Neutrophil (primary cell): ENCODE results near the gene CACNA1C.

Source experiments
- H3K27ac ChIP-seq: fragments of 200-600 bp; sonication (generic); 2 replicates; pipeline ENCODE4 v1.5.1; 2016; ENCODE audit warnings: mild to moderate bottlenecking, moderate library complexity
- H3K27me3 ChIP-seq: fragments of 200-600 bp; sonication (generic); 2 replicates; pipeline ENCODE4 v1.6.0; 2016; ENCODE audit warnings: mild to moderate bottlenecking
- H3K36me3 ChIP-seq: fragments of 200-600 bp; sonication (generic); 2 replicates; pipeline ENCODE4 v1.5.1; 2017
- H3K4me1 ChIP-seq, 2 experiments: fragments of 200-600 bp in 1 of 2; sonication (generic) in 1 of 2; 1 replicate in 1 of 2; 2 replicates in 1 of 2; pipeline versions ENCODE4 v1.5.1 to v1.6.1; 2013 to 2016; ENCODE audit warnings: low read depth in 1 of 2, low read length in 1 of 2, mild to moderate bottlenecking in 1 of 2, moderate library complexity in 1 of 2; ENCODE audit not compliant: control insufficient read depth in 1 of 2, insufficient read depth in 1 of 2
- H3K4me3 ChIP-seq, 2 experiments: fragments of 200-600 bp in 1 of 2; sonication (generic) in 1 of 2; 1 replicate in 1 of 2; 2 replicates in 1 of 2; pipeline ENCODE4 v1.5.1; 2013 to 2016; ENCODE audit warnings: low read depth in 1 of 2, low read length in 1 of 2, mild to moderate bottlenecking in 1 of 2, moderate library complexity in 1 of 2
- H3K9me3 ChIP-seq: fragments of 200-600 bp; sonication (generic); 2 replicates; pipeline ENCODE4 v1.5.1; 2016
- TF ChIP-seq, protein P1 (sequence below): fragments of 200-600 bp; sonication (generic); IDR thresholded peaks from 2 replicates; pipeline ENCODE4 v1.5.1; 2016; ENCODE audit warnings: antibody characterized with exemption

CACNA1C gene

DNA sequence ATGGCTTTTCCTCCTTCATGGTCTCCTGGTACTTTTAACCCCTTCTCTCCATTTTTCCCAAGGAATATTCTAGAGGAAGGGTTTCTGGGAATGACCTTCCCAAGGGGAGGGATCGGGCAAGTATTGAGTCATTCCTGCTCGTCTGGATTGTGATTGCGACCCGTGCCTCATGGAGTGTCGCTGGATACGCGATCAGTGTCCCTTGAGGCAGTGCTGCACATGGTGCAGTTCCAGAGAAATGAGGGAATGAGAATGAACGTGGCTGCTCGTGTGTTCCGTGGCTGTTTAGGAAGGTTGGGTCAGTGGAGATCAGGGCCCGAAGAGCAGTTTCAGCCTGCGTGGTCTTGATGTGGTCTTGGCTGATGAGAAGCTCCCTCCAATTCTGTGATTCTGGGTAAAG is 234.4 kb downstream of the CACNA1C start:
- H3K27me3 ChIP-seq, result no peaks in the 10 kb centered on the region
- H3K9me3 ChIP-seq, result no peaks in the 10 kb centered on the region
- no peak overlapping the region for H3K27ac ChIP-seq
- H3K36me3 ChIP-seq, result no peaks in the 10 kb centered on the region
- no peak overlapping the region for H3K4me3 ChIP-seq
- peaks cover 24 to 29% of the 10 kb centered on the region in 2 experiments for H3K4me1 ChIP-seq
- TF ChIP-seq, protein P1, sequence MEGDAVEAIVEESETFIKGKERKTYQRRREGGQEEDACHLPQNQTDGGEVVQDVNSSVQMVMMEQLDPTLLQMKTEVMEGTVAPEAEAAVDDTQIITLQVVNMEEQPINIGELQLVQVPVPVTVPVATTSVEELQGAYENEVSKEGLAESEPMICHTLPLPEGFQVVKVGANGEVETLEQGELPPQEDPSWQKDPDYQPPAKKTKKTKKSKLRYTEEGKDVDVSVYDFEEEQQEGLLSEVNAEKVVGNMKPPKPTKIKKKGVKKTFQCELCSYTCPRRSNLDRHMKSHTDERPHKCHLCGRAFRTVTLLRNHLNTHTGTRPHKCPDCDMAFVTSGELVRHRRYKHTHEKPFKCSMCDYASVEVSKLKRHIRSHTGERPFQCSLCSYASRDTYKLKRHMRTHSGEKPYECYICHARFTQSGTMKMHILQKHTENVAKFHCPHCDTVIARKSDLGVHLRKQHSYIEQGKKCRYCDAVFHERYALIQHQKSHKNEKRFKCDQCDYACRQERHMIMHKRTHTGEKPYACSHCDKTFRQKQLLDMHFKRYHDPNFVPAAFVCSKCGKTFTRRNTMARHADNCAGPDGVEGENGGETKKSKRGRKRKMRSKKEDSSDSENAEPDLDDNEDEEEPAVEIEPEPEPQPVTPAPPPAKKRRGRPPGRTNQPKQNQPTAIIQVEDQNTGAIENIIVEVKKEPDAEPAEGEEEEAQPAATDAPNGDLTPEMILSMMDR, result no peak

DNA sequence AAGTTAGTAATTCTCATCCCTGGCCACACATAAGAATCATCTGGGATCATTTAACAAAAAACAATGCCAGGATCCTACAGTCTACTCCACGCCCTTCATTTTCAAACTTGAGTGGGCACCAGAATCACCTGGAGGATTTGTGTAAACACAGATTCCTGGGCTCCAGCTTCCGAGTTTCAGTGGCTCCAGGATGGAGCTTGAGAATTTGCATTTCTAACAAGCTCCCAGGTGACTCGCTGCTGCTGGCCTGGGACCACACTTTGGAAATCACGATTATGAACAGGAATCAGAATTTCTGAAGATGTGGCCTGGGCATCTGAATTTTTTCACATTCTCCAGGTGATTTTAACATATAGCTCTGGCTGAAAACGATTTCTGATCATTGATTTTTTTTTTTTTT is 234.8 kb downstream of the CACNA1C start:
- peaks cover 24 to 29% of the 10 kb centered on the region in 2 experiments for H3K4me1 ChIP-seq
- no peaks in the 10 kb centered on the region for H3K9me3 ChIP-seq
- H3K36me3 ChIP-seq, result no peaks in the 10 kb centered on the region
- TF ChIP-seq, protein P1, result no peak
- no peak overlapping the region for H3K4me3 ChIP-seq
- H3K27ac ChIP-seq, result no peak overlapping the region
- no peaks in the 10 kb centered on the region for H3K27me3 ChIP-seq

GRCh38 chr12:2288001-2288400 is 235.2 kb downstream of the CACNA1C start:
- Histone ChIP-seq H3K36me3 (no peaks in the 10 kb centered on the region), H3K9me3 (no peaks in the 10 kb centered on the region), H3K27me3 (no peaks in the 10 kb centered on the region), H3K4me3 (no peak overlapping the region), H3K4me1 (peaks cover 24 to 27% of the 10 kb centered on the region in 2 experiments), H3K27ac (no peak overlapping the region)
- TF ChIP-seq, protein P1, result no peak

DNA sequence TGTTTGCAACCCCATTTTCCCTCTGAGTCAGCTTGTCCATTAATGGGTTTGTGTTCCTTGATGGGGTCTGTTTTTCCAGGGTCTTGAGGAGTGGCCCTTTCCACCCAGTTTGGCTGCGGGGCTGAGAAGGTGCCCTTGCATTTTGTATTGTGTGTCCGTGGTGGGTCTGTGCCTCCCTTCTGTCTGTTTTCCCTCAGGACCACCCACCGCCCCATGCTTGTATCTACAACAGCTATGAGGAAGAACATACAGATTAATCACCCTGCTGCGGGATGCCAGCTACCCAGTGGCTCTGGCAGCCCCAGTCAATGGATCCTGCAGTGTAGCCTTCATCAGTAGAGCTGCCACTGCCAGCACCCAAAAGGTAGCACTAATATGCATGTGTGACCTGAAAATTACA is 235.7 kb downstream of the CACNA1C start:
- Histone ChIP-seq H3K27ac (no peak overlapping the region), H3K4me3 (no peak overlapping the region), H3K27me3 (no peaks in the 10 kb centered on the region), H3K9me3 (no peaks in the 10 kb centered on the region), H3K36me3 (no peaks in the 10 kb centered on the region), H3K4me1 (peaks cover 23 to 24% of the 10 kb centered on the region in 2 experiments)
- TF ChIP-seq, protein P1, result no peak

GRCh38 chr12:2288875-2289274 is 236.1 kb downstream of the CACNA1C start:
- no peak overlapping the region for H3K4me3 ChIP-seq
- H3K4me1 ChIP-seq, result peaks cover 19 to 21% of the 10 kb centered on the region in 2 experiments

More at GRCh38 chr12:2288875-2289274, 236.1 kb downstream of the CACNA1C start:
- TF ChIP-seq, protein P1, result no peak
- Histone ChIP-seq H3K36me3 (no peaks in the 10 kb centered on the region), H3K27me3 (no peaks in the 10 kb centered on the region), H3K9me3 (no peaks in the 10 kb centered on the region), H3K27ac (no peak overlapping the region)
